Esophagus mucosa (tissue), 1 donor: ENCODE data around the gene PRDX2. TPM values are rescaled to one million over a fixed set of nuclear protein-coding genes. Genes with fewer than 3 reads are reported as not detected.

Source experiments
- ATAC-seq: fragments of 200-7000 bp; cut with Tn5 transposase; one replicate; pipeline ENCODE4 v1.9.1; 2020
- total RNA-seq: library from RNA; stranded (reverse); gene quantifications from one replicate; pipeline ENCODE4 v1.2.4, GENCODE V29; 2023
- donor health status: DM: yes; HTN: yes; CAD: no.

The PRDX2 gene
- total RNA-seq, 1 donor from 2014 or later: 304 TPM

DNA sequence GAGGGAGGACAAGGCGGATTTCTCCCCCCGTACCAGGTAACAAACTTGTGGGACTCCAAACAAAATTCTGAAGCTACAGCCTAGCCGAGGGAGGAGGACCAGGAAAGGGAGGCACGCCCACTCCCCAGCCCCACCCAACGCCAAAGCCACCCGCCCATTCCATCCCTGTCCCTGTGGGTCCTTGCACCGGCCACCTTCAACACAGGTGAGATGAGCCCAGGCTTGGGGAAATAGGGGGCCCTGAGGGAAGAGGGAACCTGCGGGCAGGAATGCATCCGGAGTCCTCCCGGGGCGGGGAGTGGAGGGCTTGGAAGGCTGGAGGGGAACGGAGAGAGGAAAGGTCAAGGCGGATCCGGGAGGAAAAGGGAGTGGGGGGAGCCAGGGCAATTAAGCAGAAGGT, 50.0 kb downstream of the PRDX2 start, which contains the start of gene BEST2:
TSS of gene BEST2 (plus strand) at position 157 of the 400 bp plus-strand sequence. CDS start 802 bp downstream, outside the sequence.
- no peak for ATAC-seq

GRCh38 chr19:12750851-12751250, 50.7 kb downstream of the PRDX2 start:
- ATAC-seq: no peak

GRCh38 chr19:12749938-12750521, 51.6 kb downstream of the PRDX2 start:
- peak; percentile 9 for ATAC-seq

- ATAC-seq: no peak
These were observed 53.1 kb downstream of the PRDX2 start for GRCh38 chr19:12748489-12748888.

Other genes starting within 250 kb of the PRDX2 start
- 5.2 TPM for gene ZNF490, start 191.0 kb downstream of the PRDX2 start, total RNA-seq
- gene ZNF791, start 190.9 kb downstream of the PRDX2 start, total RNA-seq: 14.7 TPM
- gene MAN2B1, start 135.1 kb downstream of the PRDX2 start, total RNA-seq: 29.0 TPM
- gene WDR83, start 135.0 kb downstream of the PRDX2 start, total RNA-seq: 4.0 TPM
- 34.1 TPM for gene DHPS, start 119.9 kb downstream of the PRDX2 start, total RNA-seq
- not detected for gene GNG14, start 113.8 kb downstream of the PRDX2 start, total RNA-seq
- gene FBXW9, start 105.2 kb downstream of the PRDX2 start, total RNA-seq: 11.1 TPM
- 36.0 TPM for gene TNPO2, start 77.9 kb downstream of the PRDX2 start, total RNA-seq
- gene TRIR, start 67.1 kb downstream of the PRDX2 start, total RNA-seq: 122 TPM
- 60.9 TPM for gene GET3, start 64.3 kb downstream of the PRDX2 start, total RNA-seq
- not detected for gene BEST2, start 50.0 kb downstream of the PRDX2 start, total RNA-seq
- gene HOOK2, start 26.2 kb downstream of the PRDX2 start, total RNA-seq: 38.2 TPM
- 267 TPM for gene JUNB, start 10.3 kb downstream of the PRDX2 start, total RNA-seq
- gene THSD8, start 269 bp upstream of the PRDX2 start, total RNA-seq: 9.7 TPM
- 20.0 TPM for gene RNASEH2A, start 4.8 kb upstream of the PRDX2 start, total RNA-seq
- gene RTBDN, start 32.8 kb upstream of the PRDX2 start, total RNA-seq: not detected
- not detected for gene MAST1, start 36.7 kb upstream of the PRDX2 start, total RNA-seq
- gene DNASE2, start 79.6 kb upstream of the PRDX2 start, total RNA-seq: 22.5 TPM
- gene KLF1, start 85.4 kb upstream of the PRDX2 start, total RNA-seq: not detected
- gene GCDH, start 89.4 kb upstream of the PRDX2 start, total RNA-seq: 16.1 TPM
- gene SYCE2, start 117.5 kb upstream of the PRDX2 start, total RNA-seq: 0.56 TPM
- 46.6 TPM for gene FARSA, start 131.9 kb upstream of the PRDX2 start, total RNA-seq
- 586 TPM for gene CALR, start 136.8 kb upstream of the PRDX2 start, total RNA-seq
- gene RAD23A, start 144.1 kb upstream of the PRDX2 start, total RNA-seq: 65.6 TPM
- gene GADD45GIP1, start 155.4 kb upstream of the PRDX2 start, total RNA-seq: 20.7 TPM
- gene DAND5, start 167.8 kb upstream of the PRDX2 start, total RNA-seq: not detected
- 101 TPM for gene NFIX, start 193.7 kb upstream of the PRDX2 start, total RNA-seq